ENCODE results near the gene HAS3. TPM values are rescaled to one million over a fixed set of nuclear protein-coding genes. Genes with fewer than 3 reads are reported as not detected.
"Not testable (repeated sequence)": the region's sequence is repeated elsewhere in the genome, so short reads cannot be mapped to it uniquely, and the experiment has no call there.

The HAS3 gene
- total RNA-seq (ENCODE audit: low replicate concordance): 1.5 and 3.7 TPM in 2 replicates
- long read RNA-seq: 0 reads

DNA sequence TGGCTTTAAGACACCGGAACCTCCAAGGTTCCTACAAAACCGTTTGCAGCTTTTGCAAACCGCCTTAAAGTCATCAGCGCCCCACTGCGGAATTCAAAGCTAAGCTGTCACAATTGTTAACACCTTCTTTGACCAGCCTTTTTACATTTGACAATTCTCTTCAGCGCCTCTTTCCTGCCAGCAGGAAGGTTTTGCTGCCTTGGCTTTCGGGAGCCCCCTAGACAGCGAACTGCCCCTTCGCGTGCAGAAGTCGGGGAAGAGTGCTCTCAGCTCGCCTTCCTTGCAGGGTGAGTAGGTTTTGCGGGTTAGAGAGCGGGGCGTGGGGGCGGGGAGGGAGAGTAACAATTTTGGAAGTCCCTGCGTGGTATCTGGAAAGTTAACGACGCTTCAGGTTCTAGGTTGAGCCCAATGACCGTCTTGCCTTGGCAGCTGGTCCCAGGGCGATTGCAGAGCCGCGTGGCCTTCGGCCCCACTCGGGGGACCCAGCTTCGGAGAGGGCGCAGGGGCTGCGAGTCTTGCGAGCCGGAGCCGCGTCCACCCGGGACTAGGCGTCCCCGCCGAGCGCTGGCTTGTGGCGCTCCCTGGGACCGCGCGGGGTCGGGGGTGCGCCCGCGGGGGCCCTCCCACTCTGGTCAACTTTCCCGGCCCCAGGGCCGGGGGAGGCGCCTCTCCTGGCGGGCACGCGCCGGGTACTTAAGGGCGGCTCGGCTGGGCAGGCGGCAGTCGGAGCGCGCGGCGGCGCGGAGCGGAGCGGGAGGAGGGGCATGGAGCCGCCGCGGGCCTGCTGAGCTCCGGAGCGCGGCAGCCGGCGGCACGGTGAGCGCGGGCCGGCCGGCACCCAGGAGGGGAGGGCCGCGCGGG is at the start of gene HAS3:
Gene HAS3, plus strand, starts transcription at position 153 of the 861 bp plus-strand sequence. CDS start 3,743 bp downstream, outside the sequence.
- Mint-ChIP-seq H3K27me3 (peaks cover 67% of the 10 kb centered on the region), H3K27ac (peak within 1 kb of the TSS; percentile 46), H3K9me3 (no peaks in the 10 kb centered on the region), H3K36me3 (peaks cover 4% of the 10 kb centered on the region), H3K4me3 (peak within 1 kb of the TSS; percentile 98), H3K4me1 (ENCODE audit: unreplicated experiment) (peaks cover 21% of the 10 kb centered on the region)
- TF ChIP-seq CTCF (conservative IDR thresholded peaks at IDR 0.05): no peak
- DNase-seq (ENCODE audit: extremely low spot score, unreplicated experiment): no peak

GRCh38 chr16:69055980-69056379 is 49.5 kb upstream of the HAS3 start:
- no peak for TF ChIP-seq CTCF (conservative IDR thresholded peaks at IDR 0.05)
- Mint-ChIP-seq H3K36me3 (no peaks in the 10 kb centered on the region), H3K4me3 (no peak overlapping the region), H3K27me3 (no peaks in the 10 kb centered on the region), H3K27ac (no peak overlapping the region), H3K9me3 (no peaks in the 10 kb centered on the region), H3K4me1 (ENCODE audit: unreplicated experiment) (no peaks in the 10 kb centered on the region)
- no peak for DNase-seq (ENCODE audit: extremely low spot score, unreplicated experiment)

GRCh38 chr16:69056421-69056820 is 49.0 kb upstream of the HAS3 start:
- TF ChIP-seq CTCF (conservative IDR thresholded peaks at IDR 0.05): no peak
- Mint-ChIP-seq H3K27me3 (no peaks in the 10 kb centered on the region), H3K27ac (no peak overlapping the region), H3K4me1 (ENCODE audit: unreplicated experiment) (no peaks in the 10 kb centered on the region), H3K9me3 (no peaks in the 10 kb centered on the region), H3K36me3 (no peaks in the 10 kb centered on the region), H3K4me3 (no peak overlapping the region)
- DNase-seq (ENCODE audit: extremely low spot score, unreplicated experiment): no peak

- H3K27me3 Mint-ChIP-seq: no peaks in the 10 kb centered on the region
- H3K4me3 Mint-ChIP-seq: no peak overlapping the region
- no peak for TF ChIP-seq CTCF (conservative IDR thresholded peaks at IDR 0.05)
- H3K27ac Mint-ChIP-seq: no peak overlapping the region
- no peak for DNase-seq (ENCODE audit: extremely low spot score, unreplicated experiment)
- H3K9me3 Mint-ChIP-seq: no peaks in the 10 kb centered on the region
- H3K36me3 Mint-ChIP-seq: no peaks in the 10 kb centered on the region
- H3K4me1 Mint-ChIP-seq (ENCODE audit: unreplicated experiment): no peaks in the 10 kb centered on the region
Observed at GRCh38 chr16:69057400-69058378, 47.8 kb upstream of the HAS3 start.

DNA sequence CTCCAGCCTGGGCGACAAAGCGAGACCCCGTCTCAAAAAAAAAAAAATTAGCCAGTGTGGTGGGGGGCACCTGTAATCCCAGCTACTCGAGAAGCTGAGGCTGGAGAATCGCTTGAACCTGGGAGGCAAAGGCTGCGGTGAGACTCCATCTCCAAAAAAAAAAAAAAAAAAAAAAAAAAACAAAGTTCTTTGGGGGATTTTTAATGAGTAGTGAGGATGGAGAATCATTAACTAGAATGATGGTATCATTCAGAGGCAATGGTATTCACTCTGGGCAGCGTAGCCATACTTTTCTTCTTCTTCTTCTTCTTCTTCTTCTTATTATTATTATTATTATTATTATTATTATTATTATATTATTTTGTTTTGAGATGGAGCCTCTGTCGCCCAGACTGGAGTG is 42.0 kb upstream of the HAS3 start:
- H3K4me3 Mint-ChIP-seq; H3K9me3 Mint-ChIP-seq; H3K27me3 Mint-ChIP-seq; H3K36me3 Mint-ChIP-seq; H3K27ac Mint-ChIP-seq; DNase-seq (ENCODE audit: extremely low spot score, unreplicated experiment): not testable (repeated sequence)
- peaks cover 19% of the 10 kb centered on the region for H3K4me1 Mint-ChIP-seq (ENCODE audit: unreplicated experiment)
